ENCODE data around the gene SSBP2.
A peak's percentile ranks its signal among the peaks of the same experiment; 100 is the strongest.
"Not testable (repeated sequence)": the region's sequence is repeated elsewhere in the genome, so short reads cannot be mapped to it uniquely, and the experiment has no call there.

SSBP2 gene

GRCh38 chr5:81638471-81638870 lies 112.4 kb downstream of the SSBP2 start:
- Histone ChIP-seq H3K4me1 (ENCODE audit: control insufficient read depth, insufficient read depth, low read length, unreplicated experiment) (peaks cover 13% of the 10 kb centered on the region), H3K79me2 (ENCODE audit: control insufficient read depth, insufficient read depth, low read length, unreplicated experiment) (no peaks in the 10 kb centered on the region), H3K4me3 (ENCODE audit: low read depth, low read length) (no peak overlapping the region), H3K27me3 (ENCODE audit: insufficient read depth, low read length) (no peaks in the 10 kb centered on the region), H3K27ac (ENCODE audit: low read depth, low read length) (no peak overlapping the region), H2AFZ (ENCODE audit: low read length, unreplicated experiment) (no peak overlapping the region), H3K36me3 (ENCODE audit: insufficient read depth, low read length) (0 out of 2 replicates have a peak, but pooled peaks cover 4% of the 10 kb centered on the region)

GRCh38 chr5:81633891-81634290 lies 117.0 kb downstream of the SSBP2 start:
- Histone ChIP-seq H3K4me1 (ENCODE audit: control insufficient read depth, insufficient read depth, low read length, unreplicated experiment) (peaks cover 4% of the 10 kb centered on the region), H3K79me2 (ENCODE audit: control insufficient read depth, insufficient read depth, low read length, unreplicated experiment) (no peaks in the 10 kb centered on the region), H2AFZ (ENCODE audit: low read length, unreplicated experiment) (no peak overlapping the region), H3K4me3 (ENCODE audit: low read depth, low read length) (no peak overlapping the region), H3K27me3 (ENCODE audit: insufficient read depth, low read length) (no peaks in the 10 kb centered on the region), H3K27ac (ENCODE audit: low read depth, low read length) (no peak overlapping the region), H3K36me3 (ENCODE audit: insufficient read depth, low read length) (0 out of 2 replicates have a peak, but pooled peaks cover 4% of the 10 kb centered on the region)

- H3K79me2 ChIP-seq (ENCODE audit: control insufficient read depth, insufficient read depth, low read length, unreplicated experiment) = no peaks in the 10 kb centered on the region
- H3K27me3 ChIP-seq (ENCODE audit: insufficient read depth, low read length) = no peaks in the 10 kb centered on the region
- H2AFZ ChIP-seq (ENCODE audit: low read length, unreplicated experiment) = no peak overlapping the region
- no peaks in the 10 kb centered on the region for H3K4me1 ChIP-seq (ENCODE audit: control insufficient read depth, insufficient read depth, low read length, unreplicated experiment)
- 0 out of 2 replicates have a peak, but pooled peaks cover 4% of the 10 kb centered on the region for H3K36me3 ChIP-seq (ENCODE audit: insufficient read depth, low read length)
- no peak overlapping the region for H3K27ac ChIP-seq (ENCODE audit: low read depth, low read length)
- H3K4me3 ChIP-seq (ENCODE audit: low read depth, low read length) = no peak overlapping the region
Measured at GRCh38 chr5:81633471-81633870, 117.4 kb downstream of the SSBP2 start.

GRCh38 chr5:81632679-81633078 lies 118.2 kb downstream of the SSBP2 start:
- Histone ChIP-seq H3K4me3 (ENCODE audit: low read depth, low read length) (no peak overlapping the region), H3K79me2 (ENCODE audit: control insufficient read depth, insufficient read depth, low read length, unreplicated experiment) (no peaks in the 10 kb centered on the region), H3K27me3 (ENCODE audit: insufficient read depth, low read length) (no peaks in the 10 kb centered on the region), H3K36me3 (ENCODE audit: insufficient read depth, low read length) (0 out of 2 replicates have a peak, but pooled peaks cover 4% of the 10 kb centered on the region), H3K4me1 (ENCODE audit: control insufficient read depth, insufficient read depth, low read length, unreplicated experiment) (no peaks in the 10 kb centered on the region), H3K27ac (ENCODE audit: low read depth, low read length) (no peak overlapping the region), H2AFZ (ENCODE audit: low read length, unreplicated experiment) (no peak overlapping the region)

GRCh38 chr5:81631621-81632020 lies 119.3 kb downstream of the SSBP2 start:
- no peaks in the 10 kb centered on the region for H3K27me3 ChIP-seq (ENCODE audit: insufficient read depth, low read length)
- no peaks in the 10 kb centered on the region for H3K79me2 ChIP-seq (ENCODE audit: control insufficient read depth, insufficient read depth, low read length, unreplicated experiment)
- no peak overlapping the region for H3K4me3 ChIP-seq (ENCODE audit: low read depth, low read length)
- H3K27ac ChIP-seq (ENCODE audit: low read depth, low read length) = no peak overlapping the region
- peaks cover 7% of the 10 kb centered on the region for H3K4me1 ChIP-seq (ENCODE audit: control insufficient read depth, insufficient read depth, low read length, unreplicated experiment)
- H3K36me3 ChIP-seq (ENCODE audit: insufficient read depth, low read length) = 0 out of 2 replicates have a peak, but pooled peaks cover 4% of the 10 kb centered on the region
- no peak overlapping the region for H2AFZ ChIP-seq (ENCODE audit: low read length, unreplicated experiment)

GRCh38 chr5:81631124-81631523 lies 119.8 kb downstream of the SSBP2 start:
- Histone ChIP-seq H3K27ac (ENCODE audit: low read depth, low read length) (no peak overlapping the region), H3K27me3 (ENCODE audit: insufficient read depth, low read length) (no peaks in the 10 kb centered on the region), H3K36me3 (ENCODE audit: insufficient read depth, low read length) (0 out of 2 replicates have a peak, but pooled peaks cover 3% of the 10 kb centered on the region), H3K4me1 (ENCODE audit: control insufficient read depth, insufficient read depth, low read length, unreplicated experiment) (peaks cover 12% of the 10 kb centered on the region), H2AFZ (ENCODE audit: low read length, unreplicated experiment) (no peak overlapping the region), H3K4me3 (ENCODE audit: low read depth, low read length) (no peak overlapping the region), H3K79me2 (ENCODE audit: control insufficient read depth, insufficient read depth, low read length, unreplicated experiment) (no peaks in the 10 kb centered on the region)

- Histone ChIP-seq H3K27me3 (ENCODE audit: insufficient read depth, low read length) (no peaks in the 10 kb centered on the region), H3K4me3 (ENCODE audit: low read depth, low read length) (no peak overlapping the region), H3K36me3 (ENCODE audit: insufficient read depth, low read length) (no peaks in the 10 kb centered on the region), H3K27ac (ENCODE audit: low read depth, low read length) (no peak overlapping the region), H3K4me1 (ENCODE audit: control insufficient read depth, insufficient read depth, low read length, unreplicated experiment) (peaks cover 15% of the 10 kb centered on the region), H3K79me2 (ENCODE audit: control insufficient read depth, insufficient read depth, low read length, unreplicated experiment) (no peaks in the 10 kb centered on the region), H2AFZ (ENCODE audit: low read length, unreplicated experiment) (no peak overlapping the region)
Measured at GRCh38 chr5:81630684-81631083, 120.2 kb downstream of the SSBP2 start.

- no peaks in the 10 kb centered on the region for H3K36me3 ChIP-seq (ENCODE audit: insufficient read depth, low read length)
- H2AFZ ChIP-seq (ENCODE audit: low read length, unreplicated experiment) = no peak overlapping the region
- no peak overlapping the region for H3K4me3 ChIP-seq (ENCODE audit: low read depth, low read length)
- H3K79me2 ChIP-seq (ENCODE audit: control insufficient read depth, insufficient read depth, low read length, unreplicated experiment) = no peaks in the 10 kb centered on the region
- no peak overlapping the region for H3K27ac ChIP-seq (ENCODE audit: low read depth, low read length)
- peaks cover 15% of the 10 kb centered on the region for H3K4me1 ChIP-seq (ENCODE audit: control insufficient read depth, insufficient read depth, low read length, unreplicated experiment)
- no peaks in the 10 kb centered on the region for H3K27me3 ChIP-seq (ENCODE audit: insufficient read depth, low read length)
Measured at GRCh38 chr5:81629986-81630385, 120.9 kb downstream of the SSBP2 start.

- not testable (repeated sequence) for H3K79me2 ChIP-seq (ENCODE audit: control insufficient read depth, insufficient read depth, low read length, unreplicated experiment); H2AFZ ChIP-seq (ENCODE audit: low read length, unreplicated experiment); H3K27ac ChIP-seq (ENCODE audit: low read depth, low read length); H3K36me3 ChIP-seq (ENCODE audit: insufficient read depth, low read length); H3K27me3 ChIP-seq (ENCODE audit: insufficient read depth, low read length); H3K4me3 ChIP-seq (ENCODE audit: low read depth, low read length)
- peaks cover 15% of the 10 kb centered on the region for H3K4me1 ChIP-seq (ENCODE audit: control insufficient read depth, insufficient read depth, low read length, unreplicated experiment)
Measured at GRCh38 chr5:81628061-81628460, 122.8 kb downstream of the SSBP2 start.

GRCh38 chr5:81626524-81626923 lies 124.4 kb downstream of the SSBP2 start:
- 0 out of 2 replicates have a peak overlapping the region, but pooled peaks have one; percentile 4 for H3K4me3 ChIP-seq (ENCODE audit: low read depth, low read length)
- no peaks in the 10 kb centered on the region for H3K79me2 ChIP-seq (ENCODE audit: control insufficient read depth, insufficient read depth, low read length, unreplicated experiment)
- H3K27me3 ChIP-seq (ENCODE audit: insufficient read depth, low read length) = no peaks in the 10 kb centered on the region
- H2AFZ ChIP-seq (ENCODE audit: low read length, unreplicated experiment) = no peak overlapping the region
- peaks cover 15% of the 10 kb centered on the region for H3K4me1 ChIP-seq (ENCODE audit: control insufficient read depth, insufficient read depth, low read length, unreplicated experiment)
- H3K27ac ChIP-seq (ENCODE audit: low read depth, low read length) = peak overlapping the region; percentile 25; the same call in 1 of the 2 replicates
- no peaks in the 10 kb centered on the region for H3K36me3 ChIP-seq (ENCODE audit: insufficient read depth, low read length)

GRCh38 chr5:81609810-81610375 lies 141.0 kb downstream of the SSBP2 start:
- Histone ChIP-seq H3K27me3 (ENCODE audit: insufficient read depth, low read length) (no peaks in the 10 kb centered on the region), H3K4me3 (ENCODE audit: low read depth, low read length) (no peak overlapping the region), H3K4me1 (ENCODE audit: control insufficient read depth, insufficient read depth, low read length, unreplicated experiment) (no peaks in the 10 kb centered on the region), H3K79me2 (ENCODE audit: control insufficient read depth, insufficient read depth, low read length, unreplicated experiment) (no peaks in the 10 kb centered on the region), H3K36me3 (ENCODE audit: insufficient read depth, low read length) (peaks cover 13% of the 10 kb centered on the region), H3K27ac (ENCODE audit: low read depth, low read length) (no peak overlapping the region), H2AFZ (ENCODE audit: low read length, unreplicated experiment) (no peak overlapping the region)
